GM10847 (cell line): ENCODE results near the gene SMTNL2.

Experiments
- POLR2A ChIP-seq: IDR thresholded peaks from 2 replicates; pipeline ENCODE4 v1.6.1; 2011; ENCODE audit not compliant: insufficient read length; ENCODE audit errors: extremely low read depth

Gene SMTNL2

DNA sequence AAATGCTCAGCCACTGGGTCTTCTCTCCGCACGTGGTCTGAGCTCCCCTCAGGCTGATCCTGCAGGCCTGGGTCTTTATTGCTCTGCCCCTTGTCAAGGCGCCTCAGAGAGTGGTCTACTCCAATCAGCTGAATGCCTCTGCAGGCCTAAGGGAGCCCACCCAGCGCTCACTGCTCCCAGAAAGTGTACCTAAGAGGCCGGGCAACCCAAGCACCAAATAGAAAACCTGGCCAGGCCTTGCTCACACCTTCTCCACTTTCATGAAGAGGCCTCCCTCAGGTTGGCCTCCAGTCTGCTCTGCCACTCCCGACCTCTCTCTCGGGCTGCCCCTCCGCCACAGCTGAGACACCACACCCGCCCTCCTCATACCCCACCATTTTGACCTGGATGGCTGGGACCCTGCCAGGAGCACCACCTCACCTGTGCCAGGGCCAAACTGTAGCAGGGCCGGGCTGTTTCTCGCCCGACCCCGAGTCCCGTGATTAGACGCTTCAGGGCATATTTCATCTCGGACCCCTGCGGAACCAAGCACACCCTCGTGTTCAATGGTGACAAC, 29.8 kb upstream of the SMTNL2 start:
- TF ChIP-seq POLR2A, result no peak

- TF ChIP-seq POLR2A, result peak; percentile 94
Observed at GRCh38 chr17:4554997-4555799, 29.1 kb upstream of the SMTNL2 start, which contains the start of gene MYBBP1A. Gene MYBBP1A, minus strand, starts transcription at chr17:4555384. Its CDS starts 60 bp downstream, at chr17:4555324.

GRCh38 chr17:4555873-4556759, 28.2 kb upstream of the SMTNL2 start:
- no peak for TF ChIP-seq POLR2A

DNA sequence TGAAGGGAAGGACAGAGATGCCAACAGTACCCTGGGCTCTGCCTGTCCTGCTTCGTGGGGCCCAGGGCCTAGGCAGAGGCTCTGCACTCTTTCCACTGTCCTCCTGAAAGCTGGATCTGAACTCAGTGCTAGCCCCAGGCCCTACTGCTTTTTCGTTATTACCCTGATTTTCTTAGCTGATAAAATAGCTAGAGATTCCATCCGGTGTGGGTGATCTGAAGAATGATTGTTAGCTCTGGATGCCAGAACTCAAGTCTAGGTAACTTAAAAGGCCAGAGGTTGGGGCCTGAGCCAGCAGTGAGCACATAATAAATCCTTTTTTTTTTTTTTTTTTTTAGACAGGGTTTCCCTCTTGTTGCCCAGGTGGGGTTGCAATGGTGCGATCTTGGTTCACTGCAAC, 27.3 kb upstream of the SMTNL2 start:
- TF ChIP-seq POLR2A, result no peak

- no peak for TF ChIP-seq POLR2A
Observed at GRCh38 chr17:4557626-4558346, 26.5 kb upstream of the SMTNL2 start.

GRCh38 chr17:4558347-4558971, 25.9 kb upstream of the SMTNL2 start:
- TF ChIP-seq POLR2A, result no peak

- no peak for TF ChIP-seq POLR2A
Observed at GRCh38 chr17:4559139-4559791, 25.1 kb upstream of the SMTNL2 start.

GRCh38 chr17:4559966-4560365, 24.4 kb upstream of the SMTNL2 start:
- no peak for TF ChIP-seq POLR2A

DNA sequence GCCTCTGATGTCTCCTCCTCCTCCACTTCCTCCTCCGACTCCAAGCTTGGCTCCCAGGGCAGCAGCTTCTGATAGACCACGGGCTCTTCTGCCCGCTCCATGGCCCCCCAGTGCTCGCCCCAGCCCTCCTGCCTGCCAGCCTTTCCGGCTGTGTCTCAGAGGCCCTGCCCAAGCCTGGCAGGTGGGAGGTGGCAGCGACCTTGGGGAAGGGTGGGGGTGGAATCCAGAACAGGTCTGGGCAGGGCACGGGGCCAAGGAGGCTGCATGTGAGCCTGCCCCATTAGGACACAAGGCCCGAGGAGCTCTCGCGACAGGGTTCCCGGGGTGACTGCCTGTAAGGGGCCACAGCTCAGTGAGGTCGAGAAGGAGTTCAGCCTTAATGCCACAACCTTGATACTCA, 23.9 kb upstream of the SMTNL2 start, which contains the start of gene GGT6:
Gene GGT6, minus strand, starts transcription at position 157 of the 400 bp plus-strand sequence. Its CDS starts 56 bp downstream, at position 101.
- no peak for TF ChIP-seq POLR2A

GRCh38 chr17:4560837-4561256, 23.5 kb upstream of the SMTNL2 start:
- no peak for TF ChIP-seq POLR2A

GRCh38 chr17:4562015-4562969, 22.0 kb upstream of the SMTNL2 start:
- no peak for TF ChIP-seq POLR2A

DNA sequence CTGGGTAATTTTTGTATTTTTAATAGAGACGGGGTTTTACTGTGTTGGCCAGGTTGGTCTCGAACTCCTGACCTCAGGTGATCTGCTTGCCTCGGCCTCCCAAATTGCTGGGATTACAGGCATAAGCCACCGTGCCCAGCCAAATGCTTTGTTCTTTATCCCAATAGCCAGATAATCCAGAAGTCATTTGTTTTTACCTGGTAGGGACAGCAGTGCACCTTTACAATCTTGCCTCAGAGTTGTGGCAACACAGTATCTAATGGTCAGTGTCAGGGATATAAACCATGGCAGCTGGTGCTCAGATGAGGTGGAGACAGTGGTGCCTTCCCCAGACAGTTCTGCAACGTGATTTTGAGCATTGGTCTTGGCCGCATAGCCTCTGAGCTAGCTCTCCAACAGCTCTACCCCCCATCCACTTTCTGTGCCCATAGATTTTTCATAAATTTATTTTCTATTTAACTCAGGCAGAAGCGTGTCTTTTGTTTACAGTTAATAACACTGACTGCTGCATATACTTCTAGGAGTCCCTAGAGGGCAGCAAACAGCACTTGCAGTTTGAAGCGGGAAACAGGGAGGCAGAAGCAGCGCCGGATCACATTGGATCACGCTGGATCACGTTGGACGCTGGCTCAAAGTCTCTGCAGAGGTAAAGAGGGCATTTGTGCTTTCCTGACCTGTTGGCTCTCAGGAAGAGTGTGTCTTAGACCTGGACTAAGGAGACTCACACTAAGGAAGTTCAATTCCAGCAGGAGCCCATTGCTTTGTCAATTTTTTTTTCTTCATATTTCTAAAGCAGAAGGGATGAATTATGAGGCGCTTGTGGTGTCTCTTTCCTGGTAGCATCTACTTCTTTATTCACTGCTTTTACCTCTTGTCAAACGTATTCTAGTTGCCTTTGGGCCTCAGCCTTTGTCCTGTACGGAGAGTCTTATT, 18.9 kb upstream of the SMTNL2 start:
- TF ChIP-seq POLR2A, result no peak
